GM12878 (cell line): ENCODE results near the gene LRP1B. TPM values are rescaled to one million over a fixed set of nuclear protein-coding genes. Genes with fewer than 3 reads are reported as not detected.

ENCODE experiments used
- ATF2 ChIP-seq: IDR thresholded peaks from 2 replicates; pipeline ENCODE4 v1.6.1; 2012; ENCODE audit warnings: low read length, inconsistent platforms
- ZBTB40 ChIP-seq: fragments of 450-650 bp; IDR thresholded peaks from 2 replicates; pipeline ENCODE4 v1.6.1; 2016; ENCODE audit warnings: mild to moderate bottlenecking, moderate library complexity, borderline replicate concordance
- polyA plus RNA-seq, 11 experiments: library from polyadenylated mRNA; depleted of rRNA in 4 of 11; unstranded in 6 of 11; stranded (reverse) in 5 of 11; fragments of >200 nt; fragmentation: Nextera tagmentation in 4 of 11; fragmentation: Illumina TruSeq in 1 of 11; extraction: Ambion mirVana in 4 of 11; extraction: Trizol in 1 of 11; gene quantifications; 1 replicate in 1 of 11; 2 replicates in 10 of 11; pipeline versions ENCODE4 v1.2.1 to v1.2.3, GENCODE V29; 2011 to 2016; ENCODE audit warnings: inconsistent platforms in 2 of 11, missing spikeins in 2 of 11, low read depth in 1 of 11
- total RNA-seq, 4 experiments: library from RNA; depleted of rRNA in 3 of 4; stranded (reverse); fragments of >200 nt in 3 of 4; fragmentation: Illumina TruSeq in 1 of 4; extraction: Trizol in 1 of 4; gene quantifications; 2 replicates each; pipeline versions ENCODE4 v1.2.1 to v1.2.3, GENCODE V29; 2013 to 2021
- TF ChIP-seq, protein P1 (sequence below): fragments of 450-650 bp; IDR thresholded peaks from 2 replicates; pipeline ENCODE4 v1.6.1; 2017; ENCODE audit warnings: antibody characterized with exemption, mild to moderate bottlenecking, moderate library complexity

Gene LRP1B
- total and polyA plus RNA-seq, 10 of the 15 experiments (the other 5 are each of a cell fraction or from before 2014, with no cell fraction given), result under 0.01 to 0.06 (median 0.03) TPM; not detected in 5

GRCh38 chr2:141720476-141720875 is 410.3 kb downstream of the LRP1B start (continued):
- no peak for TF ChIP-seq ZBTB40
- TF ChIP-seq, protein P1, sequence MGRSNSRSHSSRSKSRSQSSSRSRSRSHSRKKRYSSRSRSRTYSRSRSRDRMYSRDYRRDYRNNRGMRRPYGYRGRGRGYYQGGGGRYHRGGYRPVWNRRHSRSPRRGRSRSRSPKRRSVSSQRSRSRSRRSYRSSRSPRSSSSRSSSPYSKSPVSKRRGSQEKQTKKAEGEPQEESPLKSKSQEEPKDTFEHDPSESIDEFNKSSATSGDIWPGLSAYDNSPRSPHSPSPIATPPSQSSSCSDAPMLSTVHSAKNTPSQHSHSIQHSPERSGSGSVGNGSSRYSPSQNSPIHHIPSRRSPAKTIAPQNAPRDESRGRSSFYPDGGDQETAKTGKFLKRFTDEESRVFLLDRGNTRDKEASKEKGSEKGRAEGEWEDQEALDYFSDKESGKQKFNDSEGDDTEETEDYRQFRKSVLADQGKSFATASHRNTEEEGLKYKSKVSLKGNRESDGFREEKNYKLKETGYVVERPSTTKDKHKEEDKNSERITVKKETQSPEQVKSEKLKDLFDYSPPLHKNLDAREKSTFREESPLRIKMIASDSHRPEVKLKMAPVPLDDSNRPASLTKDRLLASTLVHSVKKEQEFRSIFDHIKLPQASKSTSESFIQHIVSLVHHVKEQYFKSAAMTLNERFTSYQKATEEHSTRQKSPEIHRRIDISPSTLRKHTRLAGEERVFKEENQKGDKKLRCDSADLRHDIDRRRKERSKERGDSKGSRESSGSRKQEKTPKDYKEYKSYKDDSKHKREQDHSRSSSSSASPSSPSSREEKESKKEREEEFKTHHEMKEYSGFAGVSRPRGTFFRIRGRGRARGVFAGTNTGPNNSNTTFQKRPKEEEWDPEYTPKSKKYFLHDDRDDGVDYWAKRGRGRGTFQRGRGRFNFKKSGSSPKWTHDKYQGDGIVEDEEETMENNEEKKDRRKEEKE, result no peak
- no peak for TF ChIP-seq ATF2
